ENCODE results near the gene CUL7. TPM values are rescaled to one million over a fixed set of nuclear protein-coding genes. Genes with fewer than 3 reads are reported as not detected.
A peak's percentile ranks its signal among the peaks of the same experiment; 100 is the strongest.

CUL7 gene
- total and polyA plus RNA-seq, 2 of the 8 experiments (the other 6 are each of a cell fraction or from before 2014, with no cell fraction given): 10.8 to 15.0 TPM

GRCh38 chr6:43014434-43014909, 39.2 kb downstream of the CUL7 start:
- no peak for FAIRE-seq
- H3K4me3 ChIP-seq (ENCODE audit: extremely low read depth in 1 of 4, insufficient read depth in 2 of 4, low read depth in 3 of 4, low read length in 4 of 4): peak overlapping the region; percentile 76 to 99 (median 88)
- no peaks in the 10 kb centered on the region for H3K27me3 ChIP-seq (replicated peaks in 1 of 4; ENCODE audit: control insufficient read depth in 3 of 4, extremely low read depth in 1 of 4, insufficient read depth in 3 of 4, low read length in 3 of 4)
- peak overlapping the region; percentile 75; the same call in 1 of the 2 replicates for H2BK15ac ChIP-seq (ENCODE audit: low read length)
- peaks cover 8% of the 10 kb centered on the region for H3K79me1 ChIP-seq (ENCODE audit: low read depth, low read length)
- H4K8ac ChIP-seq (ENCODE audit: extremely low read depth, insufficient read depth, low read length): no peak overlapping the region
- peak overlapping the region; percentile 17 for H3K4ac ChIP-seq (replicated peaks; ENCODE audit: insufficient read length, low read depth, low read length)
- H3K9ac ChIP-seq (replicated peaks in 1 of 4; ENCODE audit: extremely low read depth in 1 of 4, low read depth in 3 of 4, low read length in 3 of 4): peak overlapping the region in 3 of 4 experiments; percentile 68 to 81 (median 77); a peak in 6 of 7 replicates
- peaks cover 0 to 9% (median 4%) of the 10 kb centered on the region in 4 experiments; a peak in 6 of 7 replicates for H3K4me1 ChIP-seq (replicated peaks in 1 of 4; ENCODE audit: control insufficient read depth in 3 of 4, insufficient read depth in 4 of 4, low read length in 3 of 4)
- peak overlapping the region; percentile 54 for H3K27ac ChIP-seq (ENCODE audit: low read depth, low read length)
- peaks cover 16 to 46% (median 38%) of the 10 kb centered on the region in 4 experiments for H3K36me3 ChIP-seq (ENCODE audit: control insufficient read depth in 2 of 4, insufficient read depth in 4 of 4, low read length in 3 of 4)
- 5% methylated on average over 6 of the region's 7 CpGs; no CpG with 5 or more reads in 1 of the 2 experiments for WGBS, 2 experiments (ENCODE audit: extremely low coverage in 1 of 2, insufficient coverage in 1 of 2, insufficient read length in 1 of 2, insufficient replicate concordance in 2 of 2, low coverage in 1 of 2, low lambda C conversion rate in 2 of 2, missing lambda C conversion rate in 1 of 2)
- peak overlapping the region; percentile 91 for H2BK5ac ChIP-seq (ENCODE audit: low read depth, low read length)
- CTCF ChIA-PET (ENCODE audit: partially characterized antibody): interaction anchor here (0.6 to 2.2 kb wide), 13 partner anchors 27 to 530 kb away, joined by 3 to 9 read pairs (median 3); partner anchors contain the start of genes GNMT and PTK7
- peaks cover 3 to 45% of the 10 kb centered on the region in 2 experiments; a peak in 2 of 4 replicates for H3K79me2 ChIP-seq (ENCODE audit: control insufficient read depth in 1 of 2, insufficient read depth in 2 of 2, low read length in 2 of 2)
- peaks cover 0 to 9% of the 10 kb centered on the region in 2 experiments for H4K20me1 ChIP-seq (replicated peaks in 1 of 2; ENCODE audit: control insufficient read depth in 1 of 2, insufficient read depth in 2 of 2, low read length in 2 of 2)
- POLR2A ChIA-PET (ENCODE audit: partially characterized antibody): interaction anchor here (0.9 to 27.9 kb wide), 17 partner anchors 11 to 161 kb away, joined by 3 to 584 read pairs (median 6); partner anchors contain the start of genes CNPY3, CUL7, KLC4 and MRPL2
- no peak overlapping the region for H3K23ac ChIP-seq (ENCODE audit: insufficient read length)
- peak overlapping the region; percentile 82 for H4K5ac ChIP-seq (ENCODE audit: insufficient read length, low read depth, low read length)
- peak overlapping the region; percentile 36 for H4K91ac ChIP-seq (replicated peaks; ENCODE audit: insufficient read length, low read length)
- no peak overlapping the region for H2AFZ ChIP-seq (ENCODE audit: low read length)
- H2AK5ac ChIP-seq (ENCODE audit: low read depth, low read length): peak overlapping the region; percentile 84
- peaks cover 7% of the 10 kb centered on the region for H3K23me2 ChIP-seq (ENCODE audit: low read depth, low read length)
- no peak overlapping the region for H2BK120ac ChIP-seq (replicated peaks; ENCODE audit: low read depth, low read length)
- TF ChIP-seq CREB1 (IDR thresholded peaks at IDR 0.05): no peak
- peak; percentile 5; the same call in 1 of the 2 replicates for TF ChIP-seq KDM1A (IDR thresholded peaks at IDR 0.05; ENCODE audit: borderline replicate concordance, low read length)
- TF ChIP-seq, protein P1, sequence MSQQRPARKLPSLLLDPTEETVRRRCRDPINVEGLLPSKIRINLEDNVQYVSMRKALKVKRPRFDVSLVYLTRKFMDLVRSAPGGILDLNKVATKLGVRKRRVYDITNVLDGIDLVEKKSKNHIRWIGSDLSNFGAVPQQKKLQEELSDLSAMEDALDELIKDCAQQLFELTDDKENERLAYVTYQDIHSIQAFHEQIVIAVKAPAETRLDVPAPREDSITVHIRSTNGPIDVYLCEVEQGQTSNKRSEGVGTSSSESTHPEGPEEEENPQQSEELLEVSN (IDR thresholded peaks at IDR 0.05): no peak
- peak in 1 of 2 experiments; percentile 50; a peak in 1 of 4 replicates for TF ChIP-seq SIN3A (conservative IDR thresholded peaks at IDR 0.05 in 1 of 2, IDR thresholded peaks at IDR 0.05 in 1 of 2; ENCODE audit: low read depth in 1 of 2, low read length in 2 of 2)
- peak; percentile 17 for TF ChIP-seq KDM4A (IDR thresholded peaks at IDR 0.05; ENCODE audit: low read depth, low read length, severe bottlenecking)
- peak; percentile 34; the same call in 1 of the 2 replicates for TF ChIP-seq YY1 (IDR thresholded peaks at IDR 0.05; ENCODE audit: low read depth, low read length)
- peak; percentile 13 for TF ChIP-seq ASH2L (IDR thresholded peaks at IDR 0.05; ENCODE audit: low read length)
- no peak; the same call in 1 of the 2 replicates for TF ChIP-seq TAF1 (IDR thresholded peaks at IDR 0.05; ENCODE audit: low read depth, low read length)
- no peak for TF ChIP-seq CBX8 (IDR thresholded peaks at IDR 0.05; ENCODE audit: borderline replicate concordance, low read depth, low read length)
- 0 out of 2 replicates have a peak, but pooled peaks have one; percentile 8 for TF ChIP-seq POLR2AphosphoS5 (IDR thresholded peaks at IDR 0.05; ENCODE audit: low read depth, low read length)
- TF ChIP-seq SRF (IDR thresholded peaks at IDR 0.05; ENCODE audit: low read depth, low read length): no peak
- no peaks in the 10 kb centered on the region for H3K9me3 ChIP-seq (ENCODE audit: insufficient read depth in 2 of 2, low read depth in 1 of 2, low read length in 1 of 2)
- no peak overlapping the region for H3K14ac ChIP-seq (ENCODE audit: insufficient read length)
- H2BK20ac ChIP-seq (ENCODE audit: low read length): no peak overlapping the region
- H3K18ac ChIP-seq (ENCODE audit: extremely low read depth, low read length): peak overlapping the region; percentile 75
- H3K4me2 ChIP-seq (ENCODE audit: insufficient read depth in 1 of 2, low read depth in 2 of 2, low read length in 2 of 2): peak overlapping the region; percentile 78 to 90
- DNase-seq (ENCODE audit: low read depth in 1 of 2, low spot score in 2 of 2): no peak
- H3K56ac ChIP-seq (replicated peaks; ENCODE audit: insufficient read length, low read depth, low read length): peak overlapping the region; percentile 75
- peak overlapping the region; percentile 53; the same call in 1 of the 2 replicates for H2BK12ac ChIP-seq (ENCODE audit: low read depth, low read length)
